Liver (tissue), 9 donors: ENCODE results near the gene TEP1. TPM values are rescaled to one million over a fixed set of nuclear protein-coding genes. Genes with fewer than 3 reads are reported as not detected.
"Not testable (repeated sequence)": the region's sequence is repeated elsewhere in the genome, so short reads cannot be mapped to it uniquely, and the experiment has no call there.

ENCODE experiments used
- DNase-seq: peaks from one replicate; pipeline ENCODE4 v3.0.0-alpha.2; 2017; ENCODE audit warnings: low spot score
- H3K27ac ChIP-seq, 2 donors: one replicate each; pipeline ENCODE4 v1.7.0; 2013; ENCODE audit warnings: inconsistent platforms in 2 of 2, low read length in 2 of 2, control low read depth in 1 of 2, low read depth in 1 of 2, mild to moderate bottlenecking in 1 of 2
- H3K27me3 ChIP-seq, 4 donors: one replicate each; pipeline versions ENCODE4 v1.6.1 to v1.7.0; 2013; ENCODE audit warnings: low read length in 3 of 4, inconsistent platforms in 1 of 4, mild to moderate bottlenecking in 1 of 4, moderate library complexity in 1 of 4; ENCODE audit not compliant: control insufficient read depth in 4 of 4, insufficient read depth in 4 of 4
- H3K36me3 ChIP-seq, 4 donors: one replicate each; pipeline versions ENCODE4 v1.6.1 to v1.7.0; 2013; ENCODE audit warnings: low read length in 3 of 4, mild to moderate bottlenecking in 3 of 4, low read depth in 1 of 4, moderate library complexity in 1 of 4; ENCODE audit not compliant: control insufficient read depth in 4 of 4, insufficient read depth in 3 of 4
- H3K4me1 ChIP-seq, 4 donors: one replicate each; pipeline versions ENCODE4 v1.6.1 to v1.7.0; 2013; ENCODE audit warnings: low read length in 3 of 4, mild to moderate bottlenecking in 3 of 4, moderate library complexity in 1 of 4; ENCODE audit not compliant: control insufficient read depth in 4 of 4, insufficient read depth in 4 of 4
- H3K4me3 ChIP-seq, 3 donors: one replicate each; pipeline versions ENCODE4 v1.6.1 to v1.7.0; 2013; ENCODE audit warnings: low read length in 3 of 3, control low read depth in 1 of 3, low read depth in 1 of 3, mild to moderate bottlenecking in 1 of 3
- H3K9ac ChIP-seq, 2 donors: one replicate each; pipeline ENCODE4 v1.7.0; 2013; ENCODE audit warnings: low read length in 2 of 2, mild to moderate bottlenecking in 2 of 2, moderate library complexity in 2 of 2, control low read depth in 1 of 2, low read depth in 1 of 2
- H3K9me3 ChIP-seq, 4 donors: one replicate each; pipeline versions ENCODE4 v1.6.1 to v1.7.0; 2013; ENCODE audit warnings: low read length in 3 of 4; ENCODE audit not compliant: control insufficient read depth in 4 of 4
- ATF3 ChIP-seq: IDR thresholded peaks from 2 replicates; pipeline ENCODE4 v1.6.1; 2016; ENCODE audit warnings: antibody characterized with exemption
- CTCF ChIP-seq: fragments of 150-350 bp; IDR thresholded peaks from 2 replicates; pipeline ENCODE4 v1.5.1; 2017; ENCODE audit warnings: improper control_type of control experiment, low read depth, low read length; ENCODE audit not compliant: missing input control
- EGR1 ChIP-seq, 2 donors: IDR thresholded peaks; 2 replicates each; pipeline ENCODE4 v1.6.1; 2016 to 2018; ENCODE audit warnings: antibody characterized with exemption in 2 of 2, low read depth in 2 of 2
- FOXA1 ChIP-seq: IDR thresholded peaks from 2 replicates; pipeline ENCODE4 v1.6.1; 2016; ENCODE audit warnings: antibody characterized with exemption
- FOXA2 ChIP-seq: IDR thresholded peaks from 2 replicates; pipeline ENCODE4 v1.6.1; 2016; ENCODE audit warnings: antibody characterized with exemption
- GABPA ChIP-seq, 2 donors: IDR thresholded peaks in 1 of 2; conservative IDR thresholded peaks in 1 of 2; 2 replicates each; pipeline ENCODE4 v1.6.1; 2016; ENCODE audit warnings: antibody characterized with exemption in 2 of 2, mild to moderate bottlenecking in 1 of 2, moderate library complexity in 1 of 2
- HNF4A ChIP-seq, 2 donors: conservative IDR thresholded peaks; 2 replicates each; pipeline ENCODE4 v1.6.1; 2016; ENCODE audit warnings: antibody characterized with exemption in 2 of 2, mild to moderate bottlenecking in 2 of 2
- HNF4G ChIP-seq: IDR thresholded peaks from 2 replicates; pipeline ENCODE4 v1.6.1; 2016; ENCODE audit warnings: antibody characterized with exemption
- JUND ChIP-seq, 2 donors: IDR thresholded peaks; 2 replicates each; pipeline ENCODE4 v1.6.1; 2016; ENCODE audit warnings: antibody characterized with exemption in 2 of 2
- MAX ChIP-seq: IDR thresholded peaks from 2 replicates; pipeline ENCODE4 v1.6.1; 2016; ENCODE audit warnings: antibody characterized with exemption
- NR2F2 ChIP-seq: IDR thresholded peaks from 2 replicates; pipeline ENCODE4 v1.6.1; 2016; ENCODE audit warnings: antibody characterized with exemption
- RAD21 ChIP-seq, 2 donors: IDR thresholded peaks; 2 replicates each; pipeline ENCODE4 v1.6.1; 2016; ENCODE audit warnings: antibody characterized with exemption in 2 of 2, mild to moderate bottlenecking in 2 of 2
- REST ChIP-seq: IDR thresholded peaks from 2 replicates; pipeline ENCODE4 v1.6.1; 2016; ENCODE audit warnings: antibody characterized with exemption, mild to moderate bottlenecking
- RXRA ChIP-seq, 2 donors: IDR thresholded peaks; 2 replicates each; pipeline ENCODE4 v1.6.1; 2017 to 2018; ENCODE audit warnings: antibody characterized with exemption in 2 of 2, mild to moderate bottlenecking in 1 of 2
- SP1 ChIP-seq: IDR thresholded peaks from 2 replicates; pipeline ENCODE4 v1.6.1; 2018; ENCODE audit warnings: antibody characterized with exemption, mild to moderate bottlenecking
- TAF1 ChIP-seq: conservative IDR thresholded peaks from 2 replicates; pipeline ENCODE4 v1.6.1; 2016; ENCODE audit warnings: antibody characterized with exemption, mild to moderate bottlenecking
- YY1 ChIP-seq: IDR thresholded peaks from 2 replicates; pipeline ENCODE4 v1.6.1; 2016; ENCODE audit warnings: antibody characterized with exemption, mild to moderate bottlenecking
- ZBTB33 ChIP-seq: IDR thresholded peaks from 2 replicates; pipeline ENCODE4 v1.6.1; 2016; ENCODE audit warnings: antibody characterized with exemption
- WGBS: extraction: QIAGEN DNeasy Blood & Tissue Kit; methylation state at CpG from one replicate; pipeline ENCODE4 v1.1.7; 2013; 5-methylcytosine and 5-hydroxymethylcytosine counted together
- polyA plus RNA-seq, 2 donors: library from polyadenylated mRNA; stranded (reverse) in 1 of 2; unstranded in 1 of 2; fragments of 200-250 nt in 1 of 2; fragments of >200 nt in 1 of 2; fragmentation: Nextera tagmentation in 1 of 2; extraction: Ambion mirVana in 1 of 2; gene quantifications; one replicate each; pipeline versions ENCODE4 v1.2.1 to v1.2.3, GENCODE V29; 2013 to 2015
- total RNA-seq, 2 donors: library from RNA; depleted of rRNA; stranded (reverse); fragments of >200 nt; gene quantifications; one replicate each; pipeline ENCODE4 v1.2.3, GENCODE V29; 2014
- donor health status: healthy.
- donor health status: healthy.
- donor health status: healthy.
- donor health status: healthy.
- donor health status: healthy.

TEP1 gene
- total and polyA plus RNA-seq, 4 donors = 3.9 to 20.7 (median 7.6) TPM

GRCh38 chr14:20454516-20455354, 41.4 kb upstream of the TEP1 start, which contains the start of the genes APEX1 and OSGEP:
TSS of gene APEX1 (plus strand) at chr14:20455226. CDS start at chr14:20455646, 420 bp downstream.
TSS of gene OSGEP (minus strand) at chr14:20454812. CDS start at chr14:20454683, 129 bp downstream.
- H3K4me3 ChIP-seq = peak within 1 kb of the TSS; percentile 82 to 87 (median 83)
- under 1% methylated on average over 56 of the region's 56 CpGs for WGBS
- peak; percentile 95 for DNase-seq
- no peaks in the 10 kb centered on the region for H3K27me3 ChIP-seq
- H3K27ac ChIP-seq = peak within 1 kb of the TSS; percentile 61 to 87
- H3K9me3 ChIP-seq = no peaks in the 10 kb centered on the region
- H3K9ac ChIP-seq = peak within 1 kb of the TSS; percentile 78 to 83
- H3K36me3 ChIP-seq = peaks cover 9 to 44% (median 38%) of the 10 kb centered on the region in 4 donors
- TF ChIP-seq EGR1 (IDR thresholded peaks at IDR 0.05; ENCODE audit: low read depth in 2 of 2) (peak; percentile 57 to 87), SP1 (peak; percentile 76), YY1 (peak; percentile 65), HNF4G (no peak), RXRA (IDR thresholded peaks at IDR 0.05) (no peak), ZBTB33 (peak; percentile 97), HNF4A (conservative IDR thresholded peaks at IDR 0.05) (peak in 1 of 2 donors; percentile 11), TAF1 (peak; percentile 73), FOXA2 (no peak), CTCF (no peak), GABPA (IDR thresholded peaks at IDR 0.05 in 1 of 2, conservative IDR thresholded peaks at IDR 0.05 in 1 of 2) (no peak), RAD21 (IDR thresholded peaks at IDR 0.05) (no peak), MAX (peak; percentile 87), ATF3 (peak; percentile 6), NR2F2 (no peak), JUND (IDR thresholded peaks at IDR 0.05) (no peak), REST (peak; percentile 66), FOXA1 (no peak)
- peaks cover 4 to 24% (median 15%) of the 10 kb centered on the region in 4 donors for H3K4me1 ChIP-seq

- H3K9me3 ChIP-seq, H3K27ac ChIP-seq, H3K4me3 ChIP-seq, DNase-seq, H3K9ac ChIP-seq, H3K27me3 ChIP-seq: not testable (repeated sequence)
- Histone ChIP-seq H3K4me1 (peaks cover 4 to 23% (median 15%) of the 10 kb centered on the region in 4 donors), H3K36me3 (peaks cover 6 to 45% (median 43%) of the 10 kb centered on the region in 4 donors)
- WGBS = 96% methylated on average over 8 of the region's 8 CpGs
Observed at GRCh38 chr14:20452831-20453230, 39.5 kb upstream of the TEP1 start.
